ENCODE measurements around the gene DACH1.

Gene DACH1

DNA sequence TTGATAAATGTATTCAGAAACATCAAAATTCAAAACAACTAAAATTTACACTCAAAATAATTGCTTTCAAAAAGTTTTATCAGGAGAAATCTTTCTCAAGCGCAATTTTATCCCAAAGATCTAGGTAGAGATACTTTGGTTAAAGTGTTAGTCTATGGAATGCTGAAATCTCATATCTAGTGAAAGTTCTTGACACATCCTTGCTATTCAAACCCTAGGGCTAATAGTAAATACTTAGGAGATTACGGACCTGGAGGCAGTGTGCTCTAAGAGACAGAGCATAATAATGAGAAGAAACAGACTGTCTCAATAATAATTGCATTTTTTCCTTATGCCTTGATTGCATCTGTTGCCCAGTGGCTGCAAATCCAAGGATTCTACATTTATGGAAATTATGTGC lies 330.8 kb downstream of the DACH1 start:
- DNase-seq, result no peak

DNA sequence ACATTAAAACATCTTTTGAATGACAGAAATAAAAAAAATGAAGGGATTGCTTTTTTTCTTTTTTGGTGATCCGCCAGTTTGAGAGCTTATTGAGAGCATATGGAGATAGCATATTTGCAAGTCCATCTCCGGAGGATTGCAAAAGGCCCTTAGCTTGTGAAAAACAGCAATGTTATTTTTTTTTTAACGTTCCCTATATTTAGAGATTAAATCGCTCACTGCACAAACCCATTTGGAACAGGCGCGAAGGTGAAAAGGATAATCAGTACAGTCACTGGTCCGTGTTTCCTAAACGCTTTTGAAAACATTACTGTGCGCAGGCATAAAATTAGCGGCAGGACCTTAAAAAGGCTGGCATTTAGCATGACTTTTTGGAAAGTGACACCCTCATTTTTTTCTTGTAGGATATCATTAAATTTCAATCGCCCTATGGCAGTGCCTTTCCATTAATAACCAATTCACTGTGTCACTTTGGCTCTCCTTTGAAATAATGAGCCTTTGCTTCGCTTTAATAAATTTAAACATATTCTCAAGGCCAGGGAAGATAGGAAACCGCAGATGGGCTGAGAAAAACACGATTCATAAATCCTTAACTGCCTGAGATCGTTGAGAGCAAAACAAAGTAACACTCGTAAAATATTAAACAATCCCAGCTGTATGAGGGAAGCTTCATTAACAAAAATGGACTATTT lies 342.2 kb downstream of the DACH1 start:
- no peak for DNase-seq

DNA sequence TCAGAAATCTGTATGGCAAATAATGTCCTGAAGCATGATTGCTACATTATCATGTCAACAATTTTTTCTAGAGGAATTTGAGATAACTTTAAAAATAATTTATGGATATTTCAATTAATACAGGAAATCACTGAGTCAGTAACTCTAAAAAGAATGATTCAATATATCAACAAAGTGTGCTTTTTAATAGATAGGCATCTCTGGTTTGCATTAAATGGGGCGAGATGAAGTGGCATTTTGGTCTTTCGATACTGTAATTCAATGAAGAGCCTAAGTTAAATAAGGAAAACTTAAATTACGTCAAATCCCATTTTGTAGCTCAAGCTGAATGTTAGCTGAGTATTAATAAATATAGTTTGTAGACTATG lies 342.8 kb downstream of the DACH1 start:
- no peak for DNase-seq

DNA sequence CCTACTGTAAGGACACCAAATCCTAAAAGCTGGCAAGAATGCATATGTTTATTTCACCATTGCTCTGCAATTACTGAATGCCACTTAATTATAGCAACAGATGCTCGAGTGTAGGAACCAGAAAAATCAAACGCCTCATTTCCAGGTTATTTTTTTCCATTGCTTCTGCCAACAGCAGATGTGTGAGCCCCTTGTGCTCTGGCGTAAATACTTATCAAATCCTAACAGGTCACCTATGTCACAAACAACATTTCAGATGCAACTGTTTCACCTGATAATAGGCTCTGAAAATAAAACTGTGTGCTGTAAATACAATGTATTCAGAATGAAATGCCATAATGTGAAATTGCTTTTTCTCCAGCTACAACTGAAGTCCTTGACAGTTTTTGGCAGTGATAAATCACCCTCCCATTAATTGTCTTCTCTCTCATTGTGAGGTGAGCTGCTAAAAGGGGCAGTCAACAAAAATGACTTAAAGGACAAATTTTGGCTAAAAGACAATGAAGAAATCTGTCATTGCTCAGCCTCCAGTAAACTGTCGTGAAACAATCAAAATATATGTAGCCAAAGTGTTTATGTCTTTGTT lies 344.0 kb downstream of the DACH1 start:
- DNase-seq, result no peak

DNA sequence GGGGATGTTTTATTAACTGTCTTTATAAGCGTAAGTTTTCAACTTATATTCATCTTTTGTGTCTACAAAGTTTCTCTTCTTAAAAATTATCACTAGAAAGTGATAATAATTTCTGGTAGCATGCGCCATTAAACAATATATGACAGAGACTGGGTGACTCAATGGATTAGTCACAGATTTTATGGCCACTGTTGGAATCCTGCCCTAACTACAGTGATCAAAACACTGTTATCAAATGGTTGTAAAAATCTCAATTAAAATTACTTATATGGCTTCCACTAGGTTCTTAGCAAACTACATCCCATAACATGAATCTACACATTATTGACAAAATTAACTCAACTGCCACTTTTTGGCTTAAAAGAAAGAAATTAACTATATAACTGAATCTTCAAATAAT lies 350.0 kb downstream of the DACH1 start:
- DNase-seq, result no peak

DNA sequence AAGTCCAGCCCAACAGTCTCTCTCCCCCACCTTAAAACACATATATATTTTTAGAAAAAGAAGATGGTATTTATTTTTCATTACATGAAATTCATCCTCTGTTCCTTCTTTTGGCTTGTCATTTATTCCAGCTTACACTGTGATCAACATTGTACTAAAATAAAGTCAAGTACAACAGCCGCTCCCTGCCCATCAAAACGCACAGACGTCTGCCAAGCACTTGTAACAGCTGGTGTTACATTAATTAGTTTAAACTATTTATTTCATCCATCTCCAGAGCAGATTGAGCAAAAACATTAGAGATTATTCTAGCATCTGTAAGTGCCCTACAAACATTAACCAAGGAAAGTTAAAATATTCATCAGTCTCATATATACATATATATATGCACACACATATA lies 350.5 kb downstream of the DACH1 start:
- no peak for DNase-seq

DNA sequence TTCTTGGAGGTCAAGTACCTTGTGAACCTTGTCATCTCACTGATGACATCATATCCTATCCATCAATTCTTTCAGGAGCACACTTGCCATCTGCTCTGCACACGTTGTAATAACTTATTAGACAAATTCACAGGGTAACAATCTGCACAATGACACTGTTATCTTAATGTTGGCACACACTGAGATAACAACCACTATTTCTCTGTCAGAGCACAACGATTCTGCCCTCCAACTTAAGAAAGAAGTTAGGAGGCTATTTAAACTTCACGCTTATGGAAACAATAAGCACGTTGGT lies 351.3 kb downstream of the DACH1 start:
- DNase-seq, result no peak

DNA sequence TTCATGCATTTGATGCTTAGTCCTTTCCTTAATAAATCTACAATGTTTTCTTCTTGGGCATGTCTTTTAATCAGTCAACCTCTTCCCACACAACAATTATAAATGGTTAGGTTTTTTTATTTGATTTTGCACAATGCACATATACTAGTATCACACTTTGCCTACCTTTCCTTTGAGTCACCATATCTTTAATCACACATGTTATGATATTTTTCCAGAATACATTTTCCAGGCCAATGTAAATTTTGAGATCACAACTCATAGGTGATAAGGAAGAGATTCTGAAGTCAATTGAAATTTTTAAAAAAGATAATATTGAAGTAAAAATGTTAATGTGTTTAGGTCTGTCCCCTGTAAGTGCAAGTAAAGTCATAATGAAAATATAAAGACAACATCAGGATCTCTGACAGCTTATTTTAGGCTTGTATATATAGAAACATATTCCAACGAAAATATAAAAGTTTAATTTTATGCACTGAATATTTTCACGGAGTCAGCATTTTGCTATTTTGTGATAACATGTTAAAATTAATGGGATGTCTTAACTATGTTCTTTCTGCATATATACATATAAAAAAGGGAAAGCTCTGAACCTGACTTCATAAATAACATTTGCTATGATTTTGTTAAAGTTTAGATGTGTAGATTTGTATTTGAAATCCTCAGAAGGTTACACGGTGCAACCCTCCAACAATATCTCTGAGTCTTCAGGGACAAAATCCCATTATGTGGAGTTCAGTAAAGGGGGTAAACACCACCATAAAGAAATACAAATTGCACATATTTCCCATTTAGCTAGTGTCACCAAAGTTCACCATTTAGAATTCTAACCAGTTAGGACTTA lies 351.9 kb downstream of the DACH1 start:
- DNase-seq, result no peak

DNA sequence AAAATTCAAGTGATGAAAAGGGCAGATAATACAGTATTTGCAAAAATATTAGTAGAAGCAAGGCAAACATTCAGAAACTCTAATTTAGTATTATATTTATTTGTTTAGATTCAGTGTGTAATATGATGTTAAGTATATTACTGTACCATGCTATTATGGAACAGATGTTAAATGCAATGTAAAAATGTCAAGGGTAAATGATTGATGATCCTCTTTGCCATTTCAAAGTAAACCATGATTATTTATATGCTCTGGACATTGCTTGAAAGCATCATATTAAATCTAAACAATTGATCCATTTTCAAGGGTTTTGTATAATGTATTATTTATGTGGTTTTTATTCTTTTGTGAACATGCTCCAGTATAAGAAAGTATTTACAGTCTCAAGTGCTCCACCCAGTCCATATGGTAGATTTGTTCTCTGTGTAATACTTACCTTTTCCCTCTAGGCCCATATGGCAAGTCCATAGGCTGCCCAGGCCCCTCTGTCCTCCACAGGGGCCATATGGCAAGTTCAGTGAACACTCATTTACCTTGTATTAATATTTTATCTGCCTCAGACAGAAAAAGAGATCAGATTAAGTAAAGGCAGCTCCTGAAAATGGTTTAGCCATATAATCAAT lies 353.5 kb downstream of the DACH1 start:
- DNase-seq, result no peak

DNA sequence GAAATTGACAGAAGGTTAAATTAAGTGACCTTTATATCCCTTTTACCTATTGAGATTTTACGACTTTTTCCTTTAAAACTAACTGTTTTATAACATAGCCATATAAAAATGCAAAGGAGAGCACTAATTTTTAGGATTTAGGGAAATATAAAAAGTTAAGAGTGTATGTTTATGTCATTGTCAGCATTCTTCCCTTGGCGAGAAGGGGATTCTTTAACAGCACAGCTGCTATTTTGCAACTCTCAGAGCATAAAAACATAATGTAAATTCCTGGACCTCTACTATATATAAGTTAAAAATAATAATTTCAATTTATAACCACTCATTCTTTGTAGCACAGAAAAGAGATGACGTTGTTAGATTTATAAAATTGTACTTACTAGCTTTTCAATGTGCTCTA lies 363.2 kb downstream of the DACH1 start:
- DNase-seq, result no peak

DNA sequence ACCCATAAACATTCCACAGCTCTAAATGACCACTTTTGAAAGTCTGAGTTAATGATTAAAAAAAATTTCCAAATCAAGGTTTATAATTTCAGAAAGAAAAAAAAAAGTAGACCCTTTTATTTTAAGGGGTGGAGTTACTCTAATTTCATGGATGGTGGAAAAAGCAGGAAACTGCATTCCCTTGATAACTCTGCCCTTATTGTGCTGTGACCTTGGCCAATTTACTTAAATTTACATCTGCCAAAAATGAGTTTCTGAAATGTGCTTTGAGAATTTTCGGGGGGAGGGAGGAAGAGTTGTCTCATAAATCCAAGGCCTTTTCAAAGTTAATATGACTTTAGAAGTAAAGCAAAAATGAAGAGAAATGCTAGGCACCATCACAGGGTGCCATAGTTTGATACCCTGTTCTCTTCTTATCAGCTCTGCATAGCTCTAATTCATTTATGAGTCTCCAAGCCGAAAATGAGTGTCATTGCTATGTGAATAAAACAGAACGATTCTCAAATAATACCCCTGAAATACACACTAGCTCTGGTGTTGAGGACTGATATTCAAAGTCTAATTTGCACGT lies 367.0 kb downstream of the DACH1 start:
- no peak for DNase-seq

DNA sequence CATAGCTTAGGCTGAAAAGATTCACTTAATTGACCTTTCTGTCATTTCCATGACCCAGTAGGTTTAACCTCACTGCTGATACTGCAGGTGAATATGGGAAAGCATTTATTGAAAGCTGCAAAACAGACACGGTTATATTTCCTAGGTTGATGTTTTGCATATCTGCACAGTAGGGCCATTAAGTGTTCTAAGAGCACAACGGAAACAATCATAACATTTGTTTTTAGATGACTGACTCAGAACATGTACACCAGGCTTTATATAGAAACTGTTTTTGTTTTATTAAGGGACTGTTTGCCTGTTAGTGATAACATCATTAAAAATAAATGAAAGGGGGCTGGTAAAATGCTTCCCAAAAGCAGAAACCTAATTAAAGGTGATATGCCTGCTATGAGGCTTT lies 367.8 kb downstream of the DACH1 start:
- no peak for DNase-seq

DNA sequence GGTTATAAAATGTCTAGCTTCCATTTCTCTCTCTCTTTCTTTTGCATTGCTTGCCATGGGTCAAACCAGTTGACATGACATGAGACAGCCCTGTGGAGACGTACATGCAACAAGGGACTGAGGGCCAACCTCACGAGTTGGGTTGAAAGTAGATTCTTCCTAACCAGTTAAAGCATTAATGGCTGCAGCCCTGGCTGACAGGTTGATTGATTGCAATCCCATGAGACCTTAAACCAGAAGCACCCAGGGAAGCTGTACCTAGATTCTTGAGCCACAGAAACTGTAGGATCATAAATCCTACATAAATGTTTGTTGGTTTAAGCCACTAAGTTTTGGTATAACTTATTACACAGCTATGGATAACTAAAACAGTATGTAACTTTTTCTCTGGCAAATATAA lies 373.8 kb downstream of the DACH1 start:
- no peak for DNase-seq

DNA sequence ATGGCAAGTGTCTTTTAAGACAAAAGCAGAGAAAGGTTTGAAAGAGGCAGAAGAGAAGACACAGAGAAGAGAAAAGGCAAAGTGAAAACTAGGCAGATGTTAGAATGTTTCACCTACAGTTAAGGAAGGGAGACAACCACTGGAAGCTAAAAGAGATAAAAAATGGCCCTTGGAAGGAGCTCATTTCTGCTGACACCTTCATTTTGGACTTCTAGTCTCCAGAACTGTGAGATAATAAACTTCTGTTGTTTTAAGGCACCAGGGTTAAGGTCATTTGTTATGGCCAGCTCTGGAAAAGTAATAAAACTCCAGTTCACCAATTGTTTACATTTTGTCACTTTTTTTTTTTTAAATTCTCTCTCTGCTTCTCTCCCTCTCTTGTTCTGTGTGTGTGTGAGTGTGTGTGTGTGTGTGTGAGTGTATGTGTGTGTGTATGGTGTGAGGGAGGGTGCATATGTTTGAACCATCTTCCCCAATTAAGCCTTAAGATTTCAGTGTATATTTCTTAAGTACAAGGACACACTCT lies 374.6 kb downstream of the DACH1 start:
- no peak for DNase-seq

DNA sequence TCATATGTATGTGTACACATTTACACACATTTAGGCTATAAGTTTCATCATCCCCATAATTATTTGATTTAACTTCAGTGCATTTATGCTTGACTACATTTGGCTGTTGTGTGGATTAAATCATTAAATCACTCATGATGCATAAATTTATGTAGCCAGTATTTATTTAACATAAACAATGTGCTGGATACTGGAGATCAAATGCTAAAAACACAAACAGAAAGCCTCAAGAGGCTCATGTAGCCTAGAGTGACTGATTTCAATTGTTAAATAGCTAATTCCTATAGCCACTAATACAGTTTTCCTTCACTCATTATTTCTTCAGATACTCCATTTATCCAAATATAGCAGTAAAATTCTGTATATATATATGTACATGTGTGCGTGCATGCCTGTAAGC lies 376.0 kb downstream of the DACH1 start:
- DNase-seq, result no peak

DNA sequence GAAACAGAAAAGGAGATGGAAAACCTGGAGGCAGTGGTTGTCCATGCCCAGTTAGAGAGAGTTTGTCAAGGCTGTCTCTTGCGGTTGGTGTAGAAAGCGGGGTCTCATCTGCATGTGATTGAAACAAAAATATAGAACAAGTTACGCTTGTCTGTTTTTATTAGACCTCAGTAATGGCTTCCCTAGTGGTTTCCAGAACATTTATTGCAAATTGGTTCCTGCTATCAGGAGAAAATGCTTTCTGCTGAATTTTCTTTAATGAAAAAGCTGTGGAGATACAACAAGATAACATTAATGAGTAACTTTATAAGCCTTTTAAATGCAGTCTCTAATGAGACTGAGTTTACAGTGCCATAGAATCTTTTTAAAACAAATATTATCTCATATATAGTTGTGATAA lies 378.0 kb downstream of the DACH1 start:
- DNase-seq, result no peak

DNA sequence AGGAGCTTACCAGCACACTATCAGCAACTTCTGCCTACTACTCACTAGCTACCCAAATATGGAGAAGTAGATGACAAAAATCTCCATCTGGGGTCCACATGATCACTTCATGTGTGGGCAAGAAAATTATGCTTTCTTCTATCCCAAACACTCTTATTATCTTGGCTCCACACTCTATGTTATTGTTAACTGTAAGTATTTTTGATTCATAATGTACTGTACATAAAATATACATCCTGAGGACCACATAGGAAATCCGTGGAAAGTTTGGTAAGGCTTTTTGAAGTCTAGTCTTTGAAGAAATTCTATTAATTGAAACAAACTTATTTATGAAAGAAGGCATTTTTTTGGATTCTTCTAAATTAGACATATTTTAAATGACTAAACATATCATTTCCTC lies 378.8 kb downstream of the DACH1 start:
- DNase-seq, result no peak

DNA sequence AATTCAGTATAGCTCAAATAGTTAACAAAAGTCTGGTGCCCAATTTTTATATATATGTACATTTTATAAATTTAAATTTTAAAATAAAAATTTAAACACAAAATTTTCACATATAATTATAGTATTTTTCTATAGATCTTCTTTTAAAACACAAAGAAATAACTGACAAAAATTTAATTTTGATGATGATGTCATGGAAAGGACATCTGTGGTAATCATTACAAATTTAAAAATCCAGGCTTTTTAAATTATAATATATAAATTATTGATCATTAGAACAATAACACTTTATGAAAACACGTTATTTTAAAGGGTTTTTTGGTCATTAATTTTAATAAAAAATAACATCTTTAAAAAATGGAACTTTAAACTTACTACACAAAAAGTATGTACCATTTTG lies 381.1 kb downstream of the DACH1 start:
- no peak for DNase-seq

DNA sequence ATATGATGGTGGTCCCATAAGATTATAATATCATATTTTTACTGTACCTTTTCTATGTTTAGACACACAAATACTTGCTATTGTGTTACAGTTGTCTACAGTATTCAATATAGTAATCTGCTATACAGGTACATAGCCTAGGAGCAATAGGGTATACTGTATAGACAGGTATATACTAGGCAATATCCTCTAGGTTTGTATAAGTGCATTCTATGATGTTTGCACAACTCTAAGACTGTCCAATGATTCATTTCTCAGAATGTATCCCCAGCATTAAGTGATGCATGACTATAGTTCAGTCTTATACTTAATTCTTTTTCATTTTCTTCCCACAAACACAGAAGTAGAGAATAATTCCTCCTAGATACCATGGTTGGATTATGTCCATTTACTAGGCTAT lies 383.3 kb downstream of the DACH1 start:
- no peak for DNase-seq

DNA sequence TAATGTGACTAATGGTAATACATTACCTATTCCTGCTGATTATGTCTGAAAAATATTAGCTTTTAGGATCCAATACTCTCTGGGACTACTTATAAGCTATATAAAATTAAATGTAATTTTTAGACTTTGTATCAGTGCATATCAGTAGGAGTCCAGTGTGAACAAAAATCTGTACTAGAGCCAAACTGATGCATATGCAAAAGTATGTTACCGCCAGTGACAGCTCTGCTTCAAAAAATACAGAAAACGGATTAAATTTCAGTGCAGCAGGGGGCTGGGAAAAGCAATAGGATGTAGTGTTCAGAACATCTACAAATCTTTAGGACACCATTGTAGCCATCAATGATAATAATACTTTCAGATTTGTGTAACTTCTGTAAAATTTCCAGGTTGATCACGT lies 385.5 kb downstream of the DACH1 start:
- DNase-seq, result no peak

DNA sequence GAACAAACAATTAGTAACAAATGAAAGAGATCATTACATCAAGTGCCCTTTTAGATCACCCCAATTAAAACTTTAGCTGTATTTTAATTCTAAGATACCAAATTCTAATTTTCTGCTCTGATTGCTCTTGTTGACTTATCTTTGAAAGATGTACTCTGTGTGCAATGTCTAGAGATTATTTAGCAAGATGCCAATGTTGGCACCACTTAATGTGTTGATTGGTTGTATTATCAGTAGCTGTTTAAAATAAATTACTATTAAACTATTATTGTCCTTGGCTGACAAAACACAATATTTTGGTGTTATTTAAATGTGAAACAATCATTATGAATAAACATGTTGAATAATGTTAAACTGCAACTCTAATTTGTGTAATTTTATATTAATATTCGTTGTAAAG lies 386.0 kb downstream of the DACH1 start:
- DNase-seq, result no peak

DNA sequence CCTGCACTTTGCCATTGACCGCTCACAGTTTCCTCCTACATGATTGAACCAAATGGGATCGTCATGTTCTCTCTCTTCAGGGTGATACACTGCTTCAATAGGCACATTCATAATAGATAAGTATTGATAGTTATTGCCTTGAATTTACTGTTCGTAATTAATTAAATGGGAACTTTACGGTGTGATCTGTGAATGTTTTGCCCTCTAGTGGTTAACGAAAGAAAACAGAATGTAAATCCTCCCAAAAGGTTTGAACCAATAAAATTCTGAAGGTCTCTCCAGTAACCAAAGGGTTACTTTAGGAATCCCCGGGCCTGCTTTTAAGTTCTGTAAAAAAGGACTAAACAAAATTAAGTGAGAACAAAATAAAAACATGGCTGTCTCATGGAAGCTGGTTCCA lies 389.3 kb downstream of the DACH1 start:
- DNase-seq, result no peak

DNA sequence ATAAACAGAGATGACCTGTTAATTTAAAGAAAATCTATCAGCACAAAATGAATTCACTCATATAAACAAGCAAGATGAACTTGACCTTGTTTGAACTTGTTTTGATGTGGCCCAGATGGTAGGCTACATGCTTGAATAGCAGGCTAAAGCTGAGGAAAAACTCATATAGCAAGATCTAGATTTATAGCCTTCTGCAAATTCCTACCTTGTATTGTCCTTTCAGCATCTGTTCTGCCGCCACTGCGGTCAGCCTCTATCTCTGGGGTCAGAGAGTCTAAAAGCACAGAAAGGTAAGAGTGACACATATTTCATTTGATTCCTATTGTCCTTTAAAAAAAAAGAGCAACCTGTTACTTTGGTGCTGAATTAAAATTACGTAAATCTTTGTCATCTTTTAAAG lies 392.1 kb downstream of the DACH1 start:
- no peak for DNase-seq

DNA sequence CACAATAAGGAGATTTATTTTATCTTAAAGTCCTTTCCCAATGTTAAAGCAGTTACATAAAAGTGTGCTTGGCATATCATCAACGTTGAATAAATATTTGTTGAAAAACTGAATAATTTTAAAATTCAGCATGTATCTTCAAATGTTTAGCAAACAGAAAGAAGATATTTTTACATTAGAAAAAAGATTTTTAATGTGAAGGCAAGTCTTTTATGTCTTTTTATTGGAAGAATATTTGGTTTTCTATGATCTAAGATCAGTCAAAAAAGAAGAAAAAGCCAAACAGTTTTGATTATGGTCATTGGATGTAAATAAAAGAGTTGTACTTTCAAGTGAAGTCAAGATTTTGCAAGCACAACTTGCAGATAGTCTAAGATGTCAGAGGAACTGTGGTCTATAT lies 397.4 kb downstream of the DACH1 start:
- no peak for DNase-seq
